GM23338 (cell line): ENCODE data around the gene GPR156. TPM values are rescaled to one million over a fixed set of nuclear protein-coding genes. Genes with fewer than 3 reads are reported as not detected.

ENCODE experiments used
- ATAC-seq: fragments of 200-7000 bp; cut with Tn5 transposase; 3 replicates; pipeline ENCODE4 v1.9.1; 2020
- DNase-seq: peaks from one replicate; pipeline ENCODE4 v3.0.0-alpha.2; 2015; ENCODE audit warnings: low spot score
- H2AFZ ChIP-seq: fragments of 200-600 bp; sonication (generic); 2 replicates; pipeline ENCODE4 v1.8.0; 2016; ENCODE audit warnings: antibody characterized with exemption, mild to moderate bottlenecking, moderate library complexity
- H3F3A ChIP-seq: fragments of 200-600 bp; sonication (generic); replicated peaks from 2 replicates; pipeline ENCODE4 v1.8.0; 2017; ENCODE audit warnings: antibody characterized with exemption, mixed run types, low read depth
- H3K27ac ChIP-seq: fragments of 200-600 bp; sonication (generic); 2 replicates; pipeline ENCODE4 v1.6.1; 2016; ENCODE audit warnings: low read depth
- H3K27me3 ChIP-seq: fragments of 200-600 bp; sonication (generic); 2 replicates; pipeline ENCODE4 v1.8.0; 2016; ENCODE audit warnings: mild to moderate bottlenecking, mixed run types, moderate library complexity; ENCODE audit not compliant: insufficient read depth
- H3K36me3 ChIP-seq: fragments of 200-600 bp; sonication (generic); 2 replicates; pipeline ENCODE4 v1.8.0; 2016; ENCODE audit warnings: mild to moderate bottlenecking; ENCODE audit not compliant: insufficient read depth
- H3K4me1 ChIP-seq: fragments of 200-600 bp; sonication (generic); 2 replicates; pipeline ENCODE4 v1.8.0; 2016; ENCODE audit warnings: mild to moderate bottlenecking, moderate library complexity; ENCODE audit not compliant: insufficient read depth
- H3K4me2 ChIP-seq: fragments of 200-600 bp; sonication (generic); 2 replicates; pipeline ENCODE4 v1.7.1; 2017; ENCODE audit warnings: mixed run types
- H3K4me3 ChIP-seq: fragments of 200-600 bp; sonication (generic); 2 replicates; pipeline ENCODE4 v1.6.1; 2016; ENCODE audit warnings: mixed run types
- H3K79me2 ChIP-seq: fragments of 200-600 bp; sonication (generic); replicated peaks from 2 replicates; pipeline ENCODE4 v1.8.0; 2017; ENCODE audit warnings: mild to moderate bottlenecking; ENCODE audit not compliant: insufficient read depth
- H3K9me2 ChIP-seq: fragments of 200-600 bp; sonication (generic); 2 replicates; pipeline ENCODE4 v1.8.0; 2017; ENCODE audit not compliant: insufficient read depth
- H4K20me1 ChIP-seq: fragments of 200-600 bp; sonication (generic); replicated peaks from 2 replicates; pipeline ENCODE4 v1.8.0; 2017; ENCODE audit warnings: mild to moderate bottlenecking; ENCODE audit not compliant: insufficient read depth
- H3K27ac Mint-ChIP-seq: 2 replicates; pipeline ENCODE4 v1.8.0; 2020; ENCODE audit warnings: inconsistent platforms, mild to moderate bottlenecking, moderate library complexity, mixed read lengths
- H3K27me3 Mint-ChIP-seq: 3 replicates; pipeline ENCODE4 v1.8.0; 2022; ENCODE audit warnings: low read depth, mild to moderate bottlenecking, moderate library complexity, mixed read lengths, inconsistent platforms; ENCODE audit not compliant: insufficient read depth, poor library complexity
- H3K36me3 Mint-ChIP-seq: 3 replicates; pipeline ENCODE4 v1.8.0; 2021; ENCODE audit warnings: low read depth, mild to moderate bottlenecking, inconsistent platforms, moderate library complexity, mixed read lengths
- H3K4me1 Mint-ChIP-seq: 3 replicates; pipeline ENCODE4 v1.8.0; 2020; ENCODE audit warnings: mild to moderate bottlenecking, inconsistent platforms, mixed read lengths
- H3K4me3 Mint-ChIP-seq: 3 replicates; pipeline ENCODE4 v1.8.0; 2021; ENCODE audit warnings: moderate library complexity, mild to moderate bottlenecking, inconsistent platforms, mixed read lengths
- H3K9me3 Mint-ChIP-seq: 3 replicates; pipeline ENCODE4 v1.8.0; 2020; ENCODE audit warnings: moderate library complexity, mild to moderate bottlenecking, inconsistent platforms, mixed read lengths
- CREB1 ChIP-seq: fragments of 250-450 bp; sonication (Bioruptor Pico); IDR thresholded peaks from 2 replicates; pipeline ENCODE4 v1.5.0; 2020; ENCODE audit warnings: low read depth, mild to moderate bottlenecking, moderate library complexity
- EZH2 ChIP-seq: fragments of 200-600 bp; sonication (generic); IDR thresholded peaks from one replicate; pipeline ENCODE4 v1.8.0; 2017; ENCODE audit warnings: antibody characterized with exemption, mild to moderate bottlenecking, low read depth; ENCODE audit not compliant: unreplicated experiment
- EZH2phosphoT487 ChIP-seq: fragments of 200-600 bp; sonication (generic); IDR thresholded peaks from one replicate; pipeline ENCODE4 v1.8.1; 2018; ENCODE audit warnings: antibody characterized with exemption; ENCODE audit not compliant: unreplicated experiment
- JUNB ChIP-seq: IDR thresholded peaks from one replicate; pipeline ENCODE4 v1.6.1; 2016; ENCODE audit warnings: antibody characterized with exemption; ENCODE audit not compliant: unreplicated experiment
- NANOG ChIP-seq: IDR thresholded peaks from 2 replicates; pipeline ENCODE4 v1.6.1; 2016; ENCODE audit warnings: antibody characterized with exemption, borderline replicate concordance
- POLR2AphosphoS5 ChIP-seq: IDR thresholded peaks from 2 replicates; pipeline ENCODE4 v1.6.1; 2016; ENCODE audit warnings: antibody characterized with exemption, low read depth
- STAT1 ChIP-seq: IDR thresholded peaks from one replicate; pipeline ENCODE4 v1.6.1; 2016; ENCODE audit warnings: antibody characterized with exemption; ENCODE audit not compliant: unreplicated experiment
- ZNF114 ChIP-seq: fragments of 250-450 bp; sonication (Bioruptor Pico); IDR thresholded peaks from 2 replicates; pipeline ENCODE4 v1.5.0; 2020; ENCODE audit warnings: mild to moderate bottlenecking, moderate library complexity
- ZNF331 ChIP-seq: fragments of 250-450 bp; sonication (Bioruptor Pico); IDR thresholded peaks from 2 replicates; pipeline ENCODE4 v1.5.0; 2020; ENCODE audit warnings: low read depth, mild to moderate bottlenecking, moderate library complexity
- polyA plus RNA-seq: library from polyadenylated mRNA; unstranded; fragments of >200 nt; fragmentation: Nextera tagmentation; extraction: Ambion mirVana; gene quantifications from 2 replicates; pipeline ENCODE4 v1.2.1, GENCODE V29; 2016
- total RNA-seq: library from RNA; depleted of rRNA; stranded (reverse); fragments of >200 nt; shearing (Covaris generic); gene quantifications from 2 replicates; pipeline ENCODE4 v1.2.3, GENCODE V29; 2014
- TF ChIP-seq, protein P1 (sequence below), 2 experiments: fragments of 200-600 bp in 1 of 2; sonication (generic) in 1 of 2; conservative IDR thresholded peaks; 2 replicates each; pipeline versions ENCODE4 v1.5.1 to v1.6.1; 2016 to 2017; ENCODE audit warnings: antibody characterized with exemption in 2 of 2, low read depth in 2 of 2, mild to moderate bottlenecking in 2 of 2, moderate library complexity in 1 of 2
- TF ChIP-seq, protein P2 (sequence below): fragments of 250-450 bp; sonication (Bioruptor Pico); IDR thresholded peaks from 2 replicates; pipeline ENCODE4 v1.5.0; 2020; ENCODE audit warnings: mild to moderate bottlenecking, moderate library complexity
- TF ChIP-seq, protein P3 (sequence below): IDR thresholded peaks from 2 replicates; pipeline ENCODE4 v1.6.1; 2016; ENCODE audit warnings: antibody characterized with exemption
- TF ChIP-seq, protein P4 (sequence below): IDR thresholded peaks from one replicate; pipeline ENCODE4 v1.6.1; 2018; ENCODE audit warnings: antibody characterized with exemption; ENCODE audit not compliant: unreplicated experiment

GPR156 gene
- total and polyA plus RNA-seq, 2 experiments from 2014 or later, result 0.50 to 2.5 TPM

GRCh38 chr3:120272286-120272685 is 12.7 kb downstream of the GPR156 start:
- ATAC-seq (no peak), DNase-seq (no peak)
- Mint-ChIP-seq H3K4me1 (peaks cover 4% of the 10 kb centered on the region), H3K27me3 (no peaks in the 10 kb centered on the region), H3K36me3 (no peaks in the 10 kb centered on the region), H3K27ac (no peak overlapping the region), H3K9me3 (no peaks in the 10 kb centered on the region), H3K4me3 (no peak overlapping the region)
- Histone ChIP-seq H3K27ac (no peak overlapping the region), H3K4me3 (no peak overlapping the region), H3K79me2 (no peaks in the 10 kb centered on the region), H2AFZ (no peak overlapping the region), H4K20me1 (no peaks in the 10 kb centered on the region), H3F3A (no peaks in the 10 kb centered on the region), H3K4me2 (no peak overlapping the region), H3K36me3 (no peaks in the 10 kb centered on the region), H3K4me1 (no peaks in the 10 kb centered on the region), H3K9me2 (no peaks in the 10 kb centered on the region), H3K27me3 (no peaks in the 10 kb centered on the region)
- TF ChIP-seq STAT1 (no peak), EZH2 (no peak), CREB1 (CRISPR knock-in tag) (no peak), NANOG (no peak), ZNF331 (CRISPR knock-in tag) (no peak), ZNF114 (CRISPR knock-in tag) (no peak), JUNB (no peak), POLR2AphosphoS5 (no peak), EZH2phosphoT487 (no peak)
- TF ChIP-seq, protein P1, sequence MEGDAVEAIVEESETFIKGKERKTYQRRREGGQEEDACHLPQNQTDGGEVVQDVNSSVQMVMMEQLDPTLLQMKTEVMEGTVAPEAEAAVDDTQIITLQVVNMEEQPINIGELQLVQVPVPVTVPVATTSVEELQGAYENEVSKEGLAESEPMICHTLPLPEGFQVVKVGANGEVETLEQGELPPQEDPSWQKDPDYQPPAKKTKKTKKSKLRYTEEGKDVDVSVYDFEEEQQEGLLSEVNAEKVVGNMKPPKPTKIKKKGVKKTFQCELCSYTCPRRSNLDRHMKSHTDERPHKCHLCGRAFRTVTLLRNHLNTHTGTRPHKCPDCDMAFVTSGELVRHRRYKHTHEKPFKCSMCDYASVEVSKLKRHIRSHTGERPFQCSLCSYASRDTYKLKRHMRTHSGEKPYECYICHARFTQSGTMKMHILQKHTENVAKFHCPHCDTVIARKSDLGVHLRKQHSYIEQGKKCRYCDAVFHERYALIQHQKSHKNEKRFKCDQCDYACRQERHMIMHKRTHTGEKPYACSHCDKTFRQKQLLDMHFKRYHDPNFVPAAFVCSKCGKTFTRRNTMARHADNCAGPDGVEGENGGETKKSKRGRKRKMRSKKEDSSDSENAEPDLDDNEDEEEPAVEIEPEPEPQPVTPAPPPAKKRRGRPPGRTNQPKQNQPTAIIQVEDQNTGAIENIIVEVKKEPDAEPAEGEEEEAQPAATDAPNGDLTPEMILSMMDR (conservative IDR thresholded peaks at IDR 0.05; ENCODE audit: low read depth in 2 of 2), result no peak
- TF ChIP-seq, protein P2, sequence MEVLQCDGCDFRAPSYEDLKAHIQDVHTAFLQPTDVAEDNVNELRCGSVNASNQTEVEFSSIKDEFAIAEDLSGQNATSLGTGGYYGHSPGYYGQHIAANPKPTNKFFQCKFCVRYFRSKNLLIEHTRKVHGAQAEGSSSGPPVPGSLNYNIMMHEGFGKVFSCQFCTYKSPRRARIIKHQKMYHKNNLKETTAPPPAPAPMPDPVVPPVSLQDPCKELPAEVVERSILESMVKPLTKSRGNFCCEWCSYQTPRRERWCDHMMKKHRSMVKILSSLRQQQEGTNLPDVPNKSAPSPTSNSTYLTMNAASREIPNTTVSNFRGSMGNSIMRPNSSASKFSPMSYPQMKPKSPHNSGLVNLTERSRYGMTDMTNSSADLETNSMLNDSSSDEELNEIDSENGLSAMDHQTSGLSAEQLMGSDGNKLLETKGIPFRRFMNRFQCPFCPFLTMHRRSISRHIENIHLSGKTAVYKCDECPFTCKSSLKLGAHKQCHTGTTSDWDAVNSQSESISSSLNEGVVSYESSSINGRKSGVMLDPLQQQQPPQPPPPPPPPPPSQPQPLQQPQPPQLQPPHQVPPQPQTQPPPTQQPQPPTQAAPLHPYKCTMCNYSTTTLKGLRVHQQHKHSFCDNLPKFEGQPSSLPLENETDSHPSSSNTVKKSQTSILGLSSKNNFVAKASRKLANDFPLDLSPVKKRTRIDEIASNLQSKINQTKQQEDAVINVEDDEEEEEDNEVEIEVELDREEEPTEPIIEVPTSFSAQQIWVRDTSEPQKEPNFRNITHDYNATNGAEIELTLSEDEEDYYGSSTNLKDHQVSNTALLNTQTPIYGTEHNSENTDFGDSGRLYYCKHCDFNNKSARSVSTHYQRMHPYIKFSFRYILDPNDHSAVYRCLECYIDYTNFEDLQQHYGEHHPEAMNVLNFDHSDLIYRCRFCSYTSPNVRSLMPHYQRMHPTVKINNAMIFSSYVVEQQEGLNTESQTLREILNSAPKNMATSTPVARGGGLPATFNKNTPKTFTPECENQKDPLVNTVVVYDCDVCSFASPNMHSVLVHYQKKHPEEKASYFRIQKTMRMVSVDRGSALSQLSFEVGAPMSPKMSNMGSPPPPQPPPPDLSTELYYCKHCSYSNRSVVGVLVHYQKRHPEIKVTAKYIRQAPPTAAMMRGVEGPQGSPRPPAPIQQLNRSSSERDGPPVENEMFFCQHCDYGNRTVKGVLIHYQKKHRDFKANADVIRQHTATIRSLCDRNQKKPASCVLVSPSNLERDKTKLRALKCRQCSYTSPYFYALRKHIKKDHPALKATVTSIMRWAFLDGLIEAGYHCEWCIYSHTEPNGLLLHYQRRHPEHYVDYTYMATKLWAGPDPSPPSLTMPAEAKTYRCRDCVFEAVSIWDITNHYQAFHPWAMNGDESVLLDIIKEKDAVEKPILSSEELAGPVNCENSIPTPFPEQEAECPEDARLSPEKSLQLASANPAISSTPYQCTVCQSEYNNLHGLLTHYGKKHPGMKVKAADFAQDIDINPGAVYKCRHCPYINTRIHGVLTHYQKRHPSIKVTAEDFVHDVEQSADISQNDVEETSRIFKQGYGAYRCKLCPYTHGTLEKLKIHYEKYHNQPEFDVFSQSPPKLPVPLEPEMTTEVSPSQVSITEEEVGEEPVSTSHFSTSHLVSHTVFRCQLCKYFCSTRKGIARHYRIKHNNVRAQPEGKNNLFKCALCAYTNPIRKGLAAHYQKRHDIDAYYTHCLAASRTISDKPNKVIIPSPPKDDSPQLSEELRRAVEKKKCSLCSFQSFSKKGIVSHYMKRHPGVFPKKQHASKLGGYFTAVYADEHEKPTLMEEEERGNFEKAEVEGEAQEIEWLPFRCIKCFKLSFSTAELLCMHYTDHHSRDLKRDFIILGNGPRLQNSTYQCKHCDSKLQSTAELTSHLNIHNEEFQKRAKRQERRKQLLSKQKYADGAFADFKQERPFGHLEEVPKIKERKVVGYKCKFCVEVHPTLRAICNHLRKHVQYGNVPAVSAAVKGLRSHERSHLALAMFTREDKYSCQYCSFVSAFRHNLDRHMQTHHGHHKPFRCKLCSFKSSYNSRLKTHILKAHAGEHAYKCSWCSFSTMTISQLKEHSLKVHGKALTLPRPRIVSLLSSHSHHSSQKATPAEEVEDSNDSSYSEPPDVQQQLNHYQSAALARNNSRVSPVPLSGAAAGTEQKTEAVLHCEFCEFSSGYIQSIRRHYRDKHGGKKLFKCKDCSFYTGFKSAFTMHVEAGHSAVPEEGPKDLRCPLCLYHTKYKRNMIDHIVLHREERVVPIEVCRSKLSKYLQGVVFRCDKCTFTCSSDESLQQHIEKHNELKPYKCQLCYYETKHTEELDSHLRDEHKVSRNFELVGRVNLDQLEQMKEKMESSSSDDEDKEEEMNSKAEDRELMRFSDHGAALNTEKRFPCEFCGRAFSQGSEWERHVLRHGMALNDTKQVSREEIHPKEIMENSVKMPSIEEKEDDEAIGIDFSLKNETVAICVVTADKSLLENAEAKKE, result no peak
- TF ChIP-seq, protein P3, sequence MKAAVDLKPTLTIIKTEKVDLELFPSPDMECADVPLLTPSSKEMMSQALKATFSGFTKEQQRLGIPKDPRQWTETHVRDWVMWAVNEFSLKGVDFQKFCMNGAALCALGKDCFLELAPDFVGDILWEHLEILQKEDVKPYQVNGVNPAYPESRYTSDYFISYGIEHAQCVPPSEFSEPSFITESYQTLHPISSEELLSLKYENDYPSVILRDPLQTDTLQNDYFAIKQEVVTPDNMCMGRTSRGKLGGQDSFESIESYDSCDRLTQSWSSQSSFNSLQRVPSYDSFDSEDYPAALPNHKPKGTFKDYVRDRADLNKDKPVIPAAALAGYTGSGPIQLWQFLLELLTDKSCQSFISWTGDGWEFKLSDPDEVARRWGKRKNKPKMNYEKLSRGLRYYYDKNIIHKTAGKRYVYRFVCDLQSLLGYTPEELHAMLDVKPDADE, result no peak
- TF ChIP-seq, protein P4, sequence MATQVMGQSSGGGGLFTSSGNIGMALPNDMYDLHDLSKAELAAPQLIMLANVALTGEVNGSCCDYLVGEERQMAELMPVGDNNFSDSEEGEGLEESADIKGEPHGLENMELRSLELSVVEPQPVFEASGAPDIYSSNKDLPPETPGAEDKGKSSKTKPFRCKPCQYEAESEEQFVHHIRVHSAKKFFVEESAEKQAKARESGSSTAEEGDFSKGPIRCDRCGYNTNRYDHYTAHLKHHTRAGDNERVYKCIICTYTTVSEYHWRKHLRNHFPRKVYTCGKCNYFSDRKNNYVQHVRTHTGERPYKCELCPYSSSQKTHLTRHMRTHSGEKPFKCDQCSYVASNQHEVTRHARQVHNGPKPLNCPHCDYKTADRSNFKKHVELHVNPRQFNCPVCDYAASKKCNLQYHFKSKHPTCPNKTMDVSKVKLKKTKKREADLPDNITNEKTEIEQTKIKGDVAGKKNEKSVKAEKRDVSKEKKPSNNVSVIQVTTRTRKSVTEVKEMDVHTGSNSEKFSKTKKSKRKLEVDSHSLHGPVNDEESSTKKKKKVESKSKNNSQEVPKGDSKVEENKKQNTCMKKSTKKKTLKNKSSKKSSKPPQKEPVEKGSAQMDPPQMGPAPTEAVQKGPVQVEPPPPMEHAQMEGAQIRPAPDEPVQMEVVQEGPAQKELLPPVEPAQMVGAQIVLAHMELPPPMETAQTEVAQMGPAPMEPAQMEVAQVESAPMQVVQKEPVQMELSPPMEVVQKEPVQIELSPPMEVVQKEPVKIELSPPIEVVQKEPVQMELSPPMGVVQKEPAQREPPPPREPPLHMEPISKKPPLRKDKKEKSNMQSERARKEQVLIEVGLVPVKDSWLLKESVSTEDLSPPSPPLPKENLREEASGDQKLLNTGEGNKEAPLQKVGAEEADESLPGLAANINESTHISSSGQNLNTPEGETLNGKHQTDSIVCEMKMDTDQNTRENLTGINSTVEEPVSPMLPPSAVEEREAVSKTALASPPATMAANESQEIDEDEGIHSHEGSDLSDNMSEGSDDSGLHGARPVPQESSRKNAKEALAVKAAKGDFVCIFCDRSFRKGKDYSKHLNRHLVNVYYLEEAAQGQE, result no peak
